ENCODE data around the gene CDT1.
"Not testable (repeated sequence)": the region's sequence is repeated elsewhere in the genome, so short reads cannot be mapped to it uniquely, and the experiment has no call there.

CDT1 gene

DNA sequence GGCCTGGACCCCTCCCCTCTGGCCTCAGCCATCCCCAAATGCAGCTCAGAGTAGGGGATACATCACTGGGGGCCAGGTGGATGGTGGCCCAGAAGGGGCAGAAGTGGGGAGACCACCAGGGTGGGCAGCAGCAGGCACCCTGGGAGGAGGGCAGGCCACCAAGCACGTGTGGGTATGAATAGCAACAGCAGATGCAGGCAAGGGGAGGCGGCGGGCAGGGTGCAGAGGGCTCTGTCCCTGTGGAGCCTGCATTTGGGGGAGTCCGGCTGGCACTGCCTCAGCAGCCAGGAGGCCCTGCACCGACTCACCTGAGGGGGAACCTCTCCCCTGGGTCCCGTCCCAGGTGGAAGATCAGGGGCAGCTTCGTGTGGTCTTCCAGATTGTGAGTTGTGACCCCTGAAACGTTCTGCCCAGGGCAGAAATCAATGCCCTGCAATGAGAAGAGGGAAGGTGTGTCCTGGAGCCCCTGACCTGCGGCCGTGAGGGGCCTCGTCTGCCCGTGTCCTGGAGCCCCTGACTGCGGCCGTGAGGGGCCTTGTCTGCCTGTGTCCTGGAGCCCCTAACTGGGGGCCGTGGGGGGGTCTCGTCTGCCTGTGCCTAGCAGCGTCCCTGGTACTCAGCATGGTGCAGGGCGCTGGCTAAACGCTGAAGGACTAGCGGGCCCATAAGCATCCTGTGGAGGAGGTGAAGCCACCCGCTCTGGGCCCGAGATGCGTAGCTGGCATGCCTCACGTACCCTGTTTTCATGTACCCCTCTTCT lies 18.9 kb downstream of the CDT1 start:
- Mint-ChIP-seq H3K36me3 (ENCODE audit: low read depth) (peaks cover 6% of the 10 kb centered on the region), H3K4me3 (no peak overlapping the region), H3K27me3 (no peaks in the 10 kb centered on the region), H3K27ac (no peak overlapping the region), H3K9me3 (no peaks in the 10 kb centered on the region), H3K4me1 (ENCODE audit: low read depth) (no peaks in the 10 kb centered on the region)
- DNase-seq = no peak

DNA sequence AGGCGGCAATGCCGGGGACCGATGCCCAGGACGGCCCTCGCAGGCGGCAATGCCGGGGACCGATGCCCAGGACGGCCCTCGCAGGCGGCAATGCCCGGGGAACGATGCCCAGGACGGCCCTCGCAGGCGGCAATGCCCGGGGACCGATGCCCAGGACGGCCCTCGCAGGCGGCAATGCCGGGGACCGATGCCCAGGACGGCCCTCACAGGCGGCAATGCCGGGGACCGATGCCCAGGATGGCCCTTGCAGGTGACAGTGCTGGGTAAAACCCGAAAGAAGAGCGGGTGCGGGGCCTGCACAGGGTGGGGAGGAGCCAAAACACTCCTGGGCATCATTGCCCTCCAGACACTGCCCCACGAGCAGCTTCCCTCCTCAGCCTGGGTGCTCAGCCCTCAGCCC lies 20.1 kb downstream of the CDT1 start:
- H3K4me1 Mint-ChIP-seq (ENCODE audit: low read depth); H3K4me3 Mint-ChIP-seq; H3K9me3 Mint-ChIP-seq; DNase-seq; H3K27ac Mint-ChIP-seq; H3K27me3 Mint-ChIP-seq; H3K36me3 Mint-ChIP-seq (ENCODE audit: low read depth): not testable (repeated sequence)

DNA sequence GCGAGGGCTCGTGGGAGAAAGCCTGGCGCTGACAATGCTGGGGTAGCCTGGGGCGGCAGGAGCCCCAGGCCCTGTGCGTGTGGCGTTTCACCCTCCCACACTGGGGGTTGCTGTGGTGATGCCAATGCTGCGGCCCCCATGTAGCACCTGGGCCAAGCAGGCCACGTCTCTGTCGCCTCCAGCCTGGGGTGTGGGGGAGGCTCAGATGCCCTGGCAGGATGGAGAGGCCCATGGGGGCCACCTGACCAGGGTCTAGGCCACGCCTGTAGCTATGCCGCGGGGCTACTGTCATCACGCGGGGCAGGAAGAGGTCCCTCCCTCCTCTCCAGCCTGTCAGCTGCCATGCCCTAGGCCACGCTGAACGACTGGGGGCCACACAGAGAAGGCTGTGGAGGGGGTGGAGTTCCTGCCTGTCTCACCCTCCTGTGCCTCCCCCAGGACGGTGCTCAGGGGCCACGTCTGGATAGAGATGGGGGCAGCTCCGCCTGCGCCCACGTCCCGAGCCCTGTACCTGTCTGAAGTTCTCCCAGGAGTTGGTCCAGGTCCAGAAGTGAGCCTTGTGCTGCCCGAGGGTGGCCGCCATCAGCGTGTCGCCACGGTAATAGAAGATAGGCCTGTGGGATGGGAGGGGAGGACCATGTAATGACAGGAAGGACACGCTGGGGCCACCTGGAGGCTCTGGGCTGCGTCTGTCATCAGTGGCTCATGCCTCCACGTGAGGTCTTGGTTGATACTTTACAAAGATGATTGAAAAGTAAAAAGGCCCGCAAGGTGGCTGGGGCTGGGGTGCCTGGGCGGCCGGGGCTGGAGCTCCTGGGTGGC lies 20.9 kb downstream of the CDT1 start:
- H3K36me3 Mint-ChIP-seq (ENCODE audit: low read depth) = peaks cover 9% of the 10 kb centered on the region
- no peak overlapping the region for H3K27ac Mint-ChIP-seq
- H3K9me3 Mint-ChIP-seq = no peaks in the 10 kb centered on the region
- no peaks in the 10 kb centered on the region for H3K4me1 Mint-ChIP-seq (ENCODE audit: low read depth)
- H3K4me3 Mint-ChIP-seq = no peak overlapping the region
- DNase-seq = no peak
- H3K27me3 Mint-ChIP-seq = no peaks in the 10 kb centered on the region

DNA sequence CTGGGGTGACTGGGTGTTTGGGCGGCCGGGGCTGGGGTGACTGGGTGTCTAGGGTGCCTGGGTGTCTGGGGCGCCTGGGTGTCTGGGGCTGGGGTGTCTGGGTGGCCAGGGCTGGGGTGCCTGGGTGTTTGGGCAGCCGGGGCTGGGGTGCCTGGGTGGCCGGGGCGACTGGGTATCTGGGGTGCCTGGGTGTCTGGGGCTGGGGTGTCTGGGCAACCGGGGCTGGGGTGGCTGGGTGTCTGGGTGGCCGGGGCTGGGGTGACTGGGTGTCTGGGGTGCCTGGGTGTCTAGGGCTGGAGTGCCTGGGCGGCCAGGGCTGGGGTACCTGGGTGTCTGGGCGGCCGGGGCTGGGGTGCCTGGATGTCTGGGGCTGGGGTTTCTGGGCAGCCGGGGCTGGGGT lies 21.6 kb downstream of the CDT1 start:
- Mint-ChIP-seq H3K9me3 (no peaks in the 10 kb centered on the region), H3K4me3 (no peak overlapping the region), H3K27ac (no peak overlapping the region), H3K27me3 (no peaks in the 10 kb centered on the region), H3K36me3 (ENCODE audit: low read depth) (peaks cover 9% of the 10 kb centered on the region), H3K4me1 (ENCODE audit: low read depth) (no peaks in the 10 kb centered on the region)
- no peak for DNase-seq

DNA sequence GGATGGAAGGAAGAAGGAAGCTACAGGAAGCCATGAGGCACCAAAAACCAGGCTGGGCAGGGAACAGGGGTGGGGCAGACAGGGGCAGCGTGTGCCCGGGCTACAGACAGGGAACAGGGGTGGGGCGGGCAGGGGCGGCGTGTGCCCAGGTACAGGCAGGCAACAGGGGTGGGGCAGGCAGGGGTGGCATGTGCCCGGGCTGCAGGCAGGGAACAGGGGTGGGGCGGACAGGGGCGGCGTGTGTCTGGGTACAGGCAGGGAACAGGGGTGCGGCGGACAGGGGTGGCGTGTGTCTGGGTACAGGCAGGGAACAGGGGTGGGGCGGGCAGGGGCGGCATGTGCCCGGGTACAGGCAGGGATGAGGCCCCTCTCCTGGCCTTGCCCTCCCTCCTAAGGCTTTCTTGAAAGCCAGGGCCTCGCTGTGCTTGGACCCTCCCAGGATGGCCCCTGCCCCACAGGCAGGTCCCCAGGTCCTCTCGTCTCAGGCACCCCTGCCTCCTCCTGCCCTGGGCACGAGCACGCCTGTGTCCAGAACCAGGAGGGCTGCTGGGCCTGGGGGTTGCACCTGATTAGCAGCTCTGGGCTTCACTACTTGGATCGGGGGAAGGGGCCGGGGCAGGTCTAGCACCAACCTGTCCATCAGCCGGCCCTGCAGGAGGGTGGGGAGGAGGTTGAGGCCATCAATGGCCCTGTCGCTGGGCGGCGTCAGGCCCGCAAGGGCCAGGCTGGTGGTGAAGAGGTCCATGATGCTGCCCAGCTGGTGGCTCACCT lies 22.7 kb downstream of the CDT1 start:
- no peaks in the 10 kb centered on the region for H3K9me3 Mint-ChIP-seq

DNA sequence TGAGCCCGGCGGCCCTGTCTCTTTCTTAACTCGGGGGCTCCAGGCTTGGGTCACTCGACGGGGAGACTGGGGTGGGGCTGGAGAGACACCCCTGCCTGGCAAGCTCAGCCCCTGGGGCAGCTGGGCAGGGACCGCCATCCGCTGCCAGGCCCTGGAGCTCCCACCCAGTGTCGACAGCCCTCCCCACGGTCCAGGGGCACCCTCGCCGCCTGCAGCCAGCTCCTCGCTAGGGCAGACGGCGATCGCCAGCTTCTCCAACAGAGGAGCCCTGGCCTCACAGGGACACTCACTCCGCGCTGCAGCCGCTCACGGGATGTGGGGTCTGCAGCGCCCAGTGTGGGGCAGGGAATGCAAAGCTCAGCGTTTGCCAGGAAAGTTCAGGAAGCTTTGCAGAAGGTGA lies 24.1 kb downstream of the CDT1 start:
- Mint-ChIP-seq H3K27ac (no peak overlapping the region), H3K4me1 (ENCODE audit: low read depth) (no peaks in the 10 kb centered on the region), H3K4me3 (no peak overlapping the region), H3K9me3 (no peaks in the 10 kb centered on the region), H3K27me3 (no peaks in the 10 kb centered on the region), H3K36me3 (ENCODE audit: low read depth) (peaks cover 11% of the 10 kb centered on the region)
- DNase-seq = no peak

More for the DNA sequence above, 22.7 kb downstream of the CDT1 start:
- no peak overlapping the region for H3K27ac Mint-ChIP-seq
- no peaks in the 10 kb centered on the region for H3K27me3 Mint-ChIP-seq
- peaks cover 12% of the 10 kb centered on the region for H3K36me3 Mint-ChIP-seq (ENCODE audit: low read depth)
- H3K4me1 Mint-ChIP-seq (ENCODE audit: low read depth) = no peaks in the 10 kb centered on the region
- DNase-seq = no peak
- no peak overlapping the region for H3K4me3 Mint-ChIP-seq

DNA sequence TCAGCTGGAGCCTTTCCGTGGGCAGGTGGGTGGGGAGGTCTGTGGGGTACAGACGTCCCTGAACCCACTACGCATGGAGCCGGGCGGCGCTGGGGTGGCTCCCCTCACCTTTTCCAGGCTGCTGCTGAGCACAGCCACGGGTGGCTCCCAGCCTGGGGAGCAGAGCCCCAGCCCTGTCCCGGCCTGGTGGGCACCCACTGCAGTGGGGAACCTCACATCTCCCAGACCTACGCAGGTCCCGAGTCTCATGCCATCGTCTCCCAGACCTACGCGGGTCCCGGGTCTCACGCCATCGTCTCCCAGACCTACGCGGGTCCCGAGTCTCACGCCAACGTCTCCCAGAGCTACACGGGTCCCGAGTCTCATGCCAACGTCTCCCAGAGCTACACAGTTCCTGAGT lies 25.1 kb downstream of the CDT1 start:
- Mint-ChIP-seq H3K4me1 (ENCODE audit: low read depth) (no peaks in the 10 kb centered on the region), H3K4me3 (no peak overlapping the region), H3K27me3 (no peaks in the 10 kb centered on the region), H3K9me3 (no peaks in the 10 kb centered on the region), H3K36me3 (ENCODE audit: low read depth) (peaks cover 6% of the 10 kb centered on the region), H3K27ac (no peak overlapping the region)
- DNase-seq = no peak

DNA sequence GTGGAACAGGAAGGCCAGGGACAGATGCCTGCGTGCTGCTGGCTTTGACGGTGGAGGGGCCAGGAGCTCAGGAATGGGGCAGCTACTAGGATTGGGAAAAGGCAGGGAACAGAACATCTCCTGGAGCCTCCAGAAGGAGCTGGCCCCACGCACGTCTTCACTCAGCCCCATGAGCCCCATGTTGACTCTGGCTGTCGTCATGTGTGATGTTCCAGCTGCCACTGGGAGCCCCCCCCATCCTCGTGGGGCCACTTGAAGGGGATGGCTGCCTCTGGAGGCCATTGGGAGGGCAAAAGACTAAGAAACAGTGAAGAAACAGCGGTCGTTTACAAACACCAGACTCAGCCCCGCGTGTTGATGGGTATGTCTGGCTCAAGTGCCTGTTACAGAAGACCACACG lies 26.7 kb downstream of the CDT1 start:
- no peaks in the 10 kb centered on the region for H3K4me1 Mint-ChIP-seq (ENCODE audit: low read depth)
- no peak for DNase-seq
- no peak overlapping the region for H3K27ac Mint-ChIP-seq
- no peaks in the 10 kb centered on the region for H3K9me3 Mint-ChIP-seq
- H3K4me3 Mint-ChIP-seq = no peak overlapping the region
- H3K27me3 Mint-ChIP-seq = no peaks in the 10 kb centered on the region
- peaks cover 11% of the 10 kb centered on the region for H3K36me3 Mint-ChIP-seq (ENCODE audit: low read depth)

DNA sequence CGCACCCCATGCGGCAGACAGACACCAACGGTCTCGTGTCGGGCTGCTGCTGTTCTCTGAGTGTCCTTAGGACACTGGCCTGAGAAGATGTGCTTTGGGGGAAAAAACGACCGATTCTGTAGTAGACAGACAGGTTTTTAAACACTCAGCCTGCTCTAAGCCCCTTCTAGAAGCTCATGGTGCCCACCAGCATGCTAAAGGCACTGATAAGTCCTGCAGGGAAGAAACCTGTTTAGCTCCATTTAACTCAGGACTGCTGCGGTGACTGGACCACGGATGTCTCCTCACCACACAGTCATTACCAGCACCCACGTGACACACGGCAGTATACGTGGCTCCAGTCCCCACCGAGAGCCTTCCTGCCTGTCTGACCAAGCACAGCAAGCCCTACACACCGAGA lies 27.2 kb downstream of the CDT1 start:
- Mint-ChIP-seq H3K4me1 (ENCODE audit: low read depth) (no peaks in the 10 kb centered on the region), H3K9me3 (no peaks in the 10 kb centered on the region), H3K27me3 (no peaks in the 10 kb centered on the region), H3K36me3 (ENCODE audit: low read depth) (peaks cover 12% of the 10 kb centered on the region), H3K4me3 (no peak overlapping the region), H3K27ac (no peak overlapping the region)
- no peak for DNase-seq

DNA sequence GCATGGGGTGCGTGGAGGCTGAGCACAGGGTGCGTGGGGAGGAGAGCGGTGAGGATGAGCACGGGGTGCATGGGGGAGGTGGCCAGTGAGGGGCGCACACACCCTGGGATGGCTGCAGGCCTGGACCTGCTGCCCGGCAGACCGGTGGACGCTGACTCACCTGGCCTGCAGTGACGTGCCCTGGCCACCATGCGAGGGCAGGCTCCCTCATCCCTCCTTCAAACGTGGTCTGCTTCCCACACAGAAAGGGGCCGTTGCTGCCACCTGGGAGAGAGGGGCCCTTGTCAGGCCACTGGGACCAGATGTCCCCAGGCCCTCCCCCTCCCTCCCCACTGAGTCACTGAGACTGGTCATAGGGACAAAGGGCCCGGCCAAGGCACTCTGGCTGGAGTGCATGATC lies 28.2 kb downstream of the CDT1 start:
- no peaks in the 10 kb centered on the region for H3K27me3 Mint-ChIP-seq
- peaks cover 12% of the 10 kb centered on the region for H3K36me3 Mint-ChIP-seq (ENCODE audit: low read depth)
- H3K27ac Mint-ChIP-seq = no peak overlapping the region
- no peak for DNase-seq
- H3K4me3 Mint-ChIP-seq = no peak overlapping the region
- no peaks in the 10 kb centered on the region for H3K4me1 Mint-ChIP-seq (ENCODE audit: low read depth)
- H3K9me3 Mint-ChIP-seq = no peaks in the 10 kb centered on the region

DNA sequence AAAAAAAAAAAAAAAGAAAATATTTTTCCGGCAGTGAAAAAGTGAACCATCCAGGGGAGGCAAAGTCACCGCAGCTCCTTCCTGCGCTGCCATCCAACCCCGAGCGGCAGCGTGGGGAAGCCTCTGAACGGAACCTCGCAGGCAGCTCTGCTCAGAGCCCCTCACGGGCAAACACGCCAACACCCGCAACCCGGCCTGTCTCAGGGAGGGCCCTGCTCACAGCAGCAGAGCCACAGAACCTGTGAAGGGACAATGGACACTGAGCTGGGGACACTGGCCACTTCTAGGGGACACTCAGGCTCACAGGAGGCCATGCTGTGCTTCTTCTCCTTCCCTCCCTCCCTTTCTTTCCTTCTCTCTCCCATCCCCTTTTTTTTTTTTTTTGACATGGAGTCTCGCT lies 29.5 kb downstream of the CDT1 start:
- Mint-ChIP-seq H3K4me1 (ENCODE audit: low read depth) (no peaks in the 10 kb centered on the region), H3K4me3 (no peak overlapping the region), H3K36me3 (ENCODE audit: low read depth) (peaks cover 9% of the 10 kb centered on the region), H3K27ac (no peak overlapping the region), H3K27me3 (no peaks in the 10 kb centered on the region), H3K9me3 (no peaks in the 10 kb centered on the region)
- DNase-seq = no peak

DNA sequence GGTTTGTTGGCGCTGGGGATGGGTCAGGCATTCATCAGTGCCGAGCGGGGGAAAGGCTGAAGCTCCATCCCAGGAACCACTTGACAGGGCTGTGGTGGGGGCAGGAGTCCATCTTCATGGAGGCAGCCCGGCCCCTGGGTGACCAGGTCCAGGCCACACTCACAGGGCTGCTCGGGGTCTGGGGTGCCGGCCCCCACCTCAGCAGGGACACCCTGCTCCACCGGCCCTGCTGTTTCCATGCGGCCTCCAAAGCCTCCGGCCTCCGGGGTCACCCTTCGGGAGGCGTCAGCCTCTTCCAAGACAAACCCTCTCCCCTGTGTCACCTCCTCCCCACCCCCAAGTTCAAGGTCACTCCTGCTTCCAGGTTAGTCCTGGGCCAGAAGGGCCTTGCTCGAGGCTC lies 31.1 kb downstream of the CDT1 start:
- DNase-seq = no peak
- no peaks in the 10 kb centered on the region for H3K27me3 Mint-ChIP-seq
- H3K27ac Mint-ChIP-seq = no peak overlapping the region
- H3K9me3 Mint-ChIP-seq = no peaks in the 10 kb centered on the region
- H3K36me3 Mint-ChIP-seq (ENCODE audit: low read depth) = peaks cover 14% of the 10 kb centered on the region
- H3K4me1 Mint-ChIP-seq (ENCODE audit: low read depth) = no peaks in the 10 kb centered on the region
- H3K4me3 Mint-ChIP-seq = no peak overlapping the region

DNA sequence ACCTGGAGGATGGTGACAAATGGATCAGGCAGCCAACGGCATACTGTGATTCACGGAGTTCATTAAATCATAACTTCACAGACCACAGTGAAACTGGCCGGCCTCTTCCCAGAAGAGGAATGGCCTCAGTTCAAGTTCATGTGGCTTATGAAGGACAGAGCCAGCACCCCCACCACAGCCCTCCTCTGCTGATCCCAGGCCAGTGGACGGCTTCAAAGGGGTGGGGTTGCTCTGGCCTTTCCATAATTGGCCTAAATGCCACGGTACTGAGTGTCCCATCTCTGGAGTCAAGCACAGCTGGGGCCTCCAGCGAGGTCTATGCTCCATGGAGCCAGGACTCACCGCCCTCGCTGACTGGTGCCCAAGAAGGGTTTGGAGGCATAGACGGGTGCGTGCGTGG lies 31.8 kb downstream of the CDT1 start:
- no peaks in the 10 kb centered on the region for H3K4me1 Mint-ChIP-seq (ENCODE audit: low read depth)
- H3K27ac Mint-ChIP-seq = no peak overlapping the region
- DNase-seq = no peak
- no peaks in the 10 kb centered on the region for H3K27me3 Mint-ChIP-seq
- peaks cover 17% of the 10 kb centered on the region for H3K36me3 Mint-ChIP-seq (ENCODE audit: low read depth)
- H3K9me3 Mint-ChIP-seq = no peaks in the 10 kb centered on the region
- no peak overlapping the region for H3K4me3 Mint-ChIP-seq

DNA sequence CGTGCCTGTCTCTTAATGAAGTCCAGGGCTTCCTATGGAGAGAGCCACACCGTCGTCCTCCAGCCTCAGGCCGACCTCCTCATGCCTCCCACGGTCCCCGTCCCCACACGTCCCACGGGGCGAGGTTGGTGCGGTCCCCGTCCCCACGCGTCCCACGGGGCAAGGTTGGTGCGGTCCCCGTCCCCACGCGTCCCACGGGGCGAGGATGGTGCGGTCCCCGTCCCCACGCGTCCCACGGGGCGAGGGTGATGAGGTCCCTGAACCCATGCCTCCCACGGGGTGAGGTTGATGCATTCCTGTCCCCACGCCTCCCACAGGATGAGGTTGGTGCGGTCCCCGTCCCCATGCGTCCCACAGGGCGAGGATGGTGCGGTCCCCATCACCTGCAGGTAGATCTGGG lies 32.2 kb downstream of the CDT1 start:
- Mint-ChIP-seq H3K9me3 (no peaks in the 10 kb centered on the region), H3K27ac (no peak overlapping the region), H3K36me3 (ENCODE audit: low read depth) (peaks cover 17% of the 10 kb centered on the region), H3K27me3 (no peaks in the 10 kb centered on the region), H3K4me3 (no peak overlapping the region), H3K4me1 (ENCODE audit: low read depth) (no peaks in the 10 kb centered on the region)
- no peak for DNase-seq

DNA sequence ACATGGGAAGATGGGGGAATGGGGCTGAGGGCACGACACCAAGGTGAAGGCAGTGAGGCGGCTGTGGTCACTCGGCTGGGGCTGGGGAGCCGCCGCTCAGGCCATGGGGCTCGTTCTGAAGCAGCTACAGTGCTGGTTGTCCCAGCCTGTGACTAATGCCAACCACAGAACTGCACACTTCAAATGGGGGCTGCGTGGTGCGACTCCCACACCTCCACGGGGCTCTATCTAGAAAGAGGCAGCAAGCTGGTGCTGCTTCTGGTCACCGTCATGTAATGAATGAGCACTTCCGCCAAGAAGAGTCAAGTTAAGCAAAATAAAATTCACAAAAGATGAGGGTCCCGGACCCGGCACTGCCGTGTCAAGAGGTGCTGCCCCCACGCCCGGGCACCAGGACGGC lies 33.2 kb downstream of the CDT1 start:
- Mint-ChIP-seq H3K9me3 (no peaks in the 10 kb centered on the region), H3K4me3 (no peak overlapping the region), H3K27ac (no peak overlapping the region), H3K36me3 (ENCODE audit: low read depth) (peaks cover 15% of the 10 kb centered on the region), H3K27me3 (no peaks in the 10 kb centered on the region), H3K4me1 (ENCODE audit: low read depth) (no peaks in the 10 kb centered on the region)
- DNase-seq = no peak

Measured in activated T-cell treated with anti-CD3 and anti-CD28 coated beads, Interleukin-2, amount 50 U/mL, for 24 hours (primary cell).